ENCODE results near the gene RBM6. TPM values are rescaled to one million over a fixed set of nuclear protein-coding genes. Genes with fewer than 3 reads are reported as not detected.

RBM6 gene
- total RNA-seq, 1 donor from 2014 or later: 169 TPM

- DNase-seq: no peak
- H3K36me3 Mint-ChIP-seq (ENCODE audit: unreplicated experiment): no peaks in the 10 kb centered on the region
- TF ChIP-seq CTCF (IDR thresholded peaks at IDR 0.05; ENCODE audit: partially characterized antibody, unreplicated experiment): no peak
- H3K4me3 Mint-ChIP-seq (ENCODE audit: unreplicated experiment): no peak overlapping the region
- no peak overlapping the region for H3K27ac Mint-ChIP-seq (ENCODE audit: unreplicated experiment)
- no peaks in the 10 kb centered on the region for H3K27me3 Mint-ChIP-seq (ENCODE audit: unreplicated experiment)
- no peaks in the 10 kb centered on the region for H3K9me3 Mint-ChIP-seq (ENCODE audit: unreplicated experiment)
- no peaks in the 10 kb centered on the region for H3K4me1 Mint-ChIP-seq (ENCODE audit: low read depth, unreplicated experiment)
Observed at GRCh38 chr3:49992326-49992725, 52.4 kb downstream of the RBM6 start.

- Mint-ChIP-seq H3K4me3 (ENCODE audit: unreplicated experiment) (no peak overlapping the region), H3K27me3 (ENCODE audit: unreplicated experiment) (no peaks in the 10 kb centered on the region), H3K4me1 (ENCODE audit: low read depth, unreplicated experiment) (peaks cover 11% of the 10 kb centered on the region), H3K27ac (ENCODE audit: unreplicated experiment) (no peak overlapping the region), H3K36me3 (ENCODE audit: unreplicated experiment) (no peaks in the 10 kb centered on the region), H3K9me3 (ENCODE audit: unreplicated experiment) (no peaks in the 10 kb centered on the region)
- no peak for TF ChIP-seq CTCF (IDR thresholded peaks at IDR 0.05; ENCODE audit: partially characterized antibody, unreplicated experiment)
- no peak for DNase-seq
Observed at GRCh38 chr3:49994476-49994875, 54.5 kb downstream of the RBM6 start.

GRCh38 chr3:49996016-49996415, 56.1 kb downstream of the RBM6 start:
- Mint-ChIP-seq H3K4me3 (ENCODE audit: unreplicated experiment) (no peak overlapping the region), H3K27ac (ENCODE audit: unreplicated experiment) (no peak overlapping the region), H3K36me3 (ENCODE audit: unreplicated experiment) (no peaks in the 10 kb centered on the region), H3K27me3 (ENCODE audit: unreplicated experiment) (no peaks in the 10 kb centered on the region), H3K9me3 (ENCODE audit: unreplicated experiment) (no peaks in the 10 kb centered on the region), H3K4me1 (ENCODE audit: low read depth, unreplicated experiment) (peaks cover 11% of the 10 kb centered on the region)
- DNase-seq: no peak
- TF ChIP-seq CTCF (IDR thresholded peaks at IDR 0.05; ENCODE audit: partially characterized antibody, unreplicated experiment): no peak

GRCh38 chr3:49997862-49998261, 57.9 kb downstream of the RBM6 start:
- H3K36me3 Mint-ChIP-seq (ENCODE audit: unreplicated experiment): no peaks in the 10 kb centered on the region
- TF ChIP-seq CTCF (IDR thresholded peaks at IDR 0.05; ENCODE audit: partially characterized antibody, unreplicated experiment): no peak
- no peak for DNase-seq
- peaks cover 1% of the 10 kb centered on the region for H3K9me3 Mint-ChIP-seq (ENCODE audit: unreplicated experiment)
- no peak overlapping the region for H3K4me3 Mint-ChIP-seq (ENCODE audit: unreplicated experiment)
- peaks cover 11% of the 10 kb centered on the region for H3K4me1 Mint-ChIP-seq (ENCODE audit: low read depth, unreplicated experiment)
- H3K27ac Mint-ChIP-seq (ENCODE audit: unreplicated experiment): no peak overlapping the region
- H3K27me3 Mint-ChIP-seq (ENCODE audit: unreplicated experiment): no peaks in the 10 kb centered on the region

GRCh38 chr3:49998326-49998725, 58.4 kb downstream of the RBM6 start:
- Mint-ChIP-seq H3K4me3 (ENCODE audit: unreplicated experiment) (no peak overlapping the region), H3K36me3 (ENCODE audit: unreplicated experiment) (no peaks in the 10 kb centered on the region), H3K4me1 (ENCODE audit: low read depth, unreplicated experiment) (peaks cover 11% of the 10 kb centered on the region), H3K27me3 (ENCODE audit: unreplicated experiment) (no peaks in the 10 kb centered on the region), H3K9me3 (ENCODE audit: unreplicated experiment) (peaks cover 1% of the 10 kb centered on the region), H3K27ac (ENCODE audit: unreplicated experiment) (no peak overlapping the region)
- DNase-seq: no peak
- TF ChIP-seq CTCF (IDR thresholded peaks at IDR 0.05; ENCODE audit: partially characterized antibody, unreplicated experiment): no peak
